Lung (tissue), 12 donors: Measurements from ENCODE around the gene SHB. TPM values are rescaled to one million over a fixed set of nuclear protein-coding genes. Genes with fewer than 3 reads are reported as not detected.

Source experiments
- ATAC-seq: fragments of 200-7000 bp; cut with Tn5 transposase; one replicate; pipeline ENCODE4 v1.9.1; 2020; ENCODE audit warnings: moderate number of reproducible peaks; ENCODE audit not compliant: insufficient read depth, low FRiP score
- DNase-seq, 3 donors: peaks; one replicate each; pipeline ENCODE4 v3.0.0-alpha.2; 2013 to 2017
- H3K27ac ChIP-seq, 2 donors: one replicate each; pipeline ENCODE4 v1.5.1; 2013; ENCODE audit warnings: mild to moderate bottlenecking in 2 of 2, moderate library complexity in 2 of 2, control low read depth in 1 of 2, inconsistent platforms in 1 of 2, low read depth in 1 of 2, low read length in 1 of 2
- H3K27me3 ChIP-seq, 3 donors: one replicate each; pipeline ENCODE4 v1.5.1; 2013; ENCODE audit warnings: low read length in 2 of 3; ENCODE audit not compliant: control insufficient read depth in 3 of 3, insufficient read depth in 3 of 3
- H3K36me3 ChIP-seq, 4 donors: one replicate each; pipeline ENCODE4 v1.5.1; 2013; ENCODE audit warnings: low read length in 4 of 4, mild to moderate bottlenecking in 1 of 4, moderate library complexity in 1 of 4; ENCODE audit not compliant: control insufficient read depth in 4 of 4, insufficient read depth in 4 of 4
- H3K4me1 ChIP-seq, 5 donors: one replicate each; pipeline ENCODE4 v1.5.1; 2013; ENCODE audit warnings: low read length in 5 of 5, mild to moderate bottlenecking in 2 of 5, moderate library complexity in 1 of 5; ENCODE audit not compliant: control insufficient read depth in 5 of 5, insufficient read depth in 5 of 5
- H3K4me3 ChIP-seq: one replicate; pipeline ENCODE4 v1.5.1; 2013; ENCODE audit warnings: mild to moderate bottlenecking, control low read depth, moderate library complexity
- H3K9ac ChIP-seq, 2 donors: one replicate each; pipeline ENCODE4 v1.5.1; 2013; ENCODE audit warnings: low read length in 2 of 2, control low read depth in 1 of 2; ENCODE audit not compliant: insufficient read depth in 1 of 2
- H3K9me3 ChIP-seq, 4 donors: one replicate each; pipeline ENCODE4 v1.5.1; 2013; ENCODE audit warnings: low read length in 3 of 4, mild to moderate bottlenecking in 1 of 4, moderate library complexity in 1 of 4; ENCODE audit not compliant: control insufficient read depth in 4 of 4, insufficient read depth in 3 of 4
- WGBS, 2 donors: extraction: QIAGEN DNeasy Blood & Tissue Kit; methylation state at CpG; one replicate each; pipeline ENCODE4 v1.1.7; 2013; 5-methylcytosine and 5-hydroxymethylcytosine counted together
- polyA plus RNA-seq, 2 donors: library from polyadenylated mRNA; stranded (reverse); fragments of 200-250 nt; gene quantifications; one replicate each; pipeline ENCODE4 v1.2.1, GENCODE V29; 2013
- total RNA-seq, 2 donors: library from RNA; depleted of rRNA in 1 of 2; stranded (reverse); fragments of >200 nt in 1 of 2; gene quantifications; one replicate each; pipeline ENCODE4 v1.2.1, GENCODE V29; 2014 to 2021
- TF ChIP-seq, protein P1 (sequence below): IDR thresholded peaks from 2 replicates; pipeline ENCODE4 v1.5.1; 2012; ENCODE audit warnings: mild to moderate bottlenecking; ENCODE audit errors: control extremely low read depth, extremely low read depth
- donor health status: control.
- donor health status: control.
- donor health status: Bipolar disorder and iron deficiency.
- donor health status: healthy.
- donor health status: DM: yes; HTN: yes; CAD: no.

The SHB gene
- total and polyA plus RNA-seq, 4 donors: 10.8 to 32.3 (median 14.4) TPM

DNA sequence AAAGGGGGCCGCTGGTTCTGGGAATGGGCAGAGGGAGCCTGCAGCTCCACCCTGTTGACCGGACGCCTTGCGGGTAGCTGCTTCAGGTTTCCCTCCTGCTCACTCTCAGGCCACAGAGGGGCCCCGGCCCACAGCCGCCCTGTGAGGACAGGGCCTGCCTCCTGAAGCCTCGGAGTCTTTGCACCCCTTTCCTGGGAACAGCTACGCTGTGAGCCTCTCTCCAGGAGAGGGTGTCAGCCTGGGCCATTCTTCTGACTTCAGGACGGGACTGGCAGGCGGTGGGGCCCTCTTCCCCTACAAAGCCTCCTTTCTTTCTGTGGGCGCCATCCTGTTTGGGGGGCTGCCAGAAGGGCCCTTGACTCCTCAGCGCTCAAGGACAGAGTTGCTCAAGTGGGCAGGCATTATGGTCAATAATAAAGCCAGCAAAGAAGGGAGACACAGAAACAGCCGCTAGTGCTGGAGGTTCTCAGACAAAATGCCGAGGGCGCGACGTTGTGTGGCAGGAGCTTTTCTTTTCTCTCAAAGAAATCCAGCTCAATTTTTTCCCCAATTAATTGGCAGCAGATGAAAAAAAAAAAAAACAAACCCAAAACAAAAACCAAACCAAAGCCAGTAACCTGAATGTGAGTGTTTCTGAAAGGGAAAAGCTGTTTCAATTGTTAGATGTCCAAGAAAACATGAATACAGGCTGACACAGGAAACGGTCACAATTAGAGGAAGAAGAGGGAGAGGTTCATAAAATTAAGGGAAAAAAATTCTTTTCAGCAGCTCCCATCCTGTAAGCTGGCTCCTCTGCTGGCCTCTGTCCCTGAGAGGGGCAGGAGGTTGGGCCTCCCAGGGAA, 152.3 kb downstream of the SHB start:
- 57 to 72% methylated on average over 18 of the region's 18 CpGs for WGBS, 2 donors
- H3K9me3 ChIP-seq: no peaks in the 10 kb centered on the region
- H3K27me3 ChIP-seq: no peaks in the 10 kb centered on the region
- peak overlapping the region; percentile 55 to 67 for H3K27ac ChIP-seq
- ATAC-seq (no peak), DNase-seq (peak; percentile 80 to 98 (median 98))
- no peak overlapping the region for H3K4me3 ChIP-seq
- peaks cover 0 to 73% (median 47%) of the 10 kb centered on the region in 5 donors for H3K4me1 ChIP-seq
- TF ChIP-seq, protein P1, sequence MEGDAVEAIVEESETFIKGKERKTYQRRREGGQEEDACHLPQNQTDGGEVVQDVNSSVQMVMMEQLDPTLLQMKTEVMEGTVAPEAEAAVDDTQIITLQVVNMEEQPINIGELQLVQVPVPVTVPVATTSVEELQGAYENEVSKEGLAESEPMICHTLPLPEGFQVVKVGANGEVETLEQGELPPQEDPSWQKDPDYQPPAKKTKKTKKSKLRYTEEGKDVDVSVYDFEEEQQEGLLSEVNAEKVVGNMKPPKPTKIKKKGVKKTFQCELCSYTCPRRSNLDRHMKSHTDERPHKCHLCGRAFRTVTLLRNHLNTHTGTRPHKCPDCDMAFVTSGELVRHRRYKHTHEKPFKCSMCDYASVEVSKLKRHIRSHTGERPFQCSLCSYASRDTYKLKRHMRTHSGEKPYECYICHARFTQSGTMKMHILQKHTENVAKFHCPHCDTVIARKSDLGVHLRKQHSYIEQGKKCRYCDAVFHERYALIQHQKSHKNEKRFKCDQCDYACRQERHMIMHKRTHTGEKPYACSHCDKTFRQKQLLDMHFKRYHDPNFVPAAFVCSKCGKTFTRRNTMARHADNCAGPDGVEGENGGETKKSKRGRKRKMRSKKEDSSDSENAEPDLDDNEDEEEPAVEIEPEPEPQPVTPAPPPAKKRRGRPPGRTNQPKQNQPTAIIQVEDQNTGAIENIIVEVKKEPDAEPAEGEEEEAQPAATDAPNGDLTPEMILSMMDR: no peak
- H3K36me3 ChIP-seq: peaks cover 0 to 2% (median 0%) of the 10 kb centered on the region in 4 donors
- peak overlapping the region in 1 of 2 donors; percentile 56 for H3K9ac ChIP-seq

DNA sequence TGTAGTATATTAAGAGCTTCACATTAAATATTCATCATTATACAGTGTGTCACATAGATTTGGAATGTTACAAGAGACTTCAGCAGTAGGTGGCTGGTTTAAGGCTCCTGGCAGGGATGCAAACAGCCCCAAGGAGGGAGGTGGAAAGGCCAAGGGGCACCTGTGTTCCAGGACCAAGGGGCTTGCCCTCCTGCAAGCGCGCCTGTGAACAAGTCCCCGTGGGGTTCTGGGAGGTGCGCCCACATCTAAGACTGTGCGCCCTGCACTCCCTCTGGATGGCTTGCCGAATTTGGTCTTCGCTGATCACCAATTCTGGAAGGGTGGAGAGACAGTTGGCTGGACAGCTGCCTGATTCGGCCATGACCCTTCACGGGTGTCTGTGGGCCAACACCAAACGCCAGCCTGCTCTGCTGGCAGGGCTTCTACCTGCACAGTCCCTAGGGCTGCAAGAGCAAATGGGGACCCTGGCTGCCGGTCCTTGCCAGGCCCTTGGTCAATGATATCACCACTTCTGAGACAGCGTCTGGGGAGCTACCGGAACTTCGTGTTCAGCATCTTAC, 153.0 kb downstream of the SHB start:
- ATAC-seq: no peak
- no peak for DNase-seq
- TF ChIP-seq, protein P1: no peak
- Histone ChIP-seq H3K9ac (peak overlapping the region in 1 of 2 donors; percentile 28), H3K27me3 (no peaks in the 10 kb centered on the region), H3K4me1 (peaks cover 0 to 66% (median 44%) of the 10 kb centered on the region in 5 donors), H3K9me3 (no peaks in the 10 kb centered on the region), H3K27ac (peak overlapping the region in 1 of 2 donors; percentile 54), H3K36me3 (peaks cover 0 to 2% (median 0%) of the 10 kb centered on the region in 4 donors), H3K4me3 (no peak overlapping the region)
- WGBS, 2 donors: 82 to 90% methylated on average over 14 of the region's 14 CpGs

DNA sequence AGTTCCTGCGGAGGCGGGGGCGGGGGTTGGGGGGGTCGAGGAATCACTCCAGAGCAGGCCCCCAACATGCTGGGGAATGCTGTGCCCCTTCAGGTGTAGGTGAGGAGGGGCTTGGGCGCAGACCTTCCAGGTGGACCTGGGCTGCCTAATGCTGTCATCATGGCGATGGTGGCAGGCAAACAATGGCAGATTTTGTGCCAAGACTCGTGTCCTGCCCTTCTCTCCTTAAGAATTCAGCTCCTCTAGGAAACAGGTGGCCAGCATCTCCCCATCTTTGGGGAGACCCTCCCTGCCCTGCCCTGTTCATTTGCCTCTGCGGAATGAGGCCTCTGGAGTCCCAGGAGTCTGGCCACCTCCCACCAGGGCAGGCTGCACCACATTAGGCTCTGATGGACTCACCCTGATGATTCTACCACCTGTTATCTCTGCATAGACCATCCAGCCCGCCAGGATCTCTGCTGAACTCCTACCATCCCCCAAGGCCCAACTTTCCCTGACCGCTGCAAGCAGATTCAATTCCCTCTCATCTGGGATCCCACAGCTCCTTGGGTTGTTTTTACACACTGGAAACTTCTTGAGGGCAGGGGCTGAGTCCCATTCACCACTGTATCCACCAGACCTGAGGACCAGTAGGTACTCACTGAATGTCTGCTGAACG, 154.2 kb downstream of the SHB start:
- Histone ChIP-seq H3K36me3 (peaks cover 0 to 2% (median 0%) of the 10 kb centered on the region in 4 donors), H3K4me3 (no peak overlapping the region), H3K27ac (no peak overlapping the region), H3K9ac (no peak overlapping the region), H3K9me3 (no peaks in the 10 kb centered on the region), H3K27me3 (no peaks in the 10 kb centered on the region), H3K4me1 (peaks cover 0 to 57% (median 39%) of the 10 kb centered on the region in 5 donors)
- no peak for DNase-seq
- 84 to 90% methylated on average over 11 of the region's 11 CpGs for WGBS, 2 donors
- no peak for ATAC-seq
- TF ChIP-seq, protein P1: no peak
